GM18508 (cell line): ENCODE data around the gene NLGN4X.

Experiments
- ATAC-seq: cut with Tn5 transposase; IDR thresholded peaks from one replicate; pipeline ENCODE4 v1.9.1; 2021; ENCODE audit warnings: moderate number of reproducible peaks; ENCODE audit not compliant: insufficient read depth, unreplicated experiment

Gene NLGN4X

GRCh38 chrX:6163721-6164120, 64.9 kb downstream of the NLGN4X start:
- ATAC-seq: no peak

- no peak for ATAC-seq
Observed at GRCh38 chrX:6159468-6159867, 69.2 kb downstream of the NLGN4X start.

- ATAC-seq: no peak
Observed at GRCh38 chrX:6151971-6152370, 76.7 kb downstream of the NLGN4X start.

GRCh38 chrX:6149060-6149872, 79.4 kb downstream of the NLGN4X start:
- ATAC-seq: no peak

GRCh38 chrX:6134255-6134654, 94.4 kb downstream of the NLGN4X start:
- ATAC-seq: no peak

GRCh38 chrX:6132970-6133369, 95.7 kb downstream of the NLGN4X start:
- no peak for ATAC-seq

GRCh38 chrX:6131287-6131686, 97.4 kb downstream of the NLGN4X start:
- no peak for ATAC-seq

GRCh38 chrX:6129195-6129594, 99.5 kb downstream of the NLGN4X start:
- no peak for ATAC-seq

- no peak for ATAC-seq
Observed at GRCh38 chrX:6120329-6120728, 108.3 kb downstream of the NLGN4X start.

- ATAC-seq: peak; percentile 54
Observed at GRCh38 chrX:6095469-6095868, 133.2 kb downstream of the NLGN4X start.

- no peak for ATAC-seq
Observed at GRCh38 chrX:6074532-6074931, 154.1 kb downstream of the NLGN4X start.

- no peak for ATAC-seq
Observed at GRCh38 chrX:6071731-6072130, 156.9 kb downstream of the NLGN4X start.

- ATAC-seq: no peak
Observed at GRCh38 chrX:6067600-6067999, 161.1 kb downstream of the NLGN4X start.

GRCh38 chrX:6053141-6053540, 175.5 kb downstream of the NLGN4X start:
- no peak for ATAC-seq

GRCh38 chrX:6052111-6052745, 176.4 kb downstream of the NLGN4X start:
- ATAC-seq: no peak

- no peak for ATAC-seq
Observed at GRCh38 chrX:6049132-6049531, 179.5 kb downstream of the NLGN4X start.

GRCh38 chrX:6041630-6042029, 187.0 kb downstream of the NLGN4X start:
- ATAC-seq: no peak

GRCh38 chrX:6029014-6029413, 199.7 kb downstream of the NLGN4X start:
- ATAC-seq: no peak

GRCh38 chrX:6026980-6027379, 201.7 kb downstream of the NLGN4X start:
- no peak for ATAC-seq

GRCh38 chrX:6026429-6026828, 202.2 kb downstream of the NLGN4X start:
- ATAC-seq: no peak

- ATAC-seq: no peak
Observed at GRCh38 chrX:6024204-6024603, 204.5 kb downstream of the NLGN4X start.
